ENCODE measurements around the gene ARMC3. TPM values are rescaled to one million over a fixed set of nuclear protein-coding genes. Genes with fewer than 3 reads are reported as not detected.
"Not testable (repeated sequence)": the region's sequence is repeated elsewhere in the genome, so short reads cannot be mapped to it uniquely, and the experiment has no call there.

ARMC3 gene
- total RNA-seq, 1 donor from 2014 or later, result not detected

DNA sequence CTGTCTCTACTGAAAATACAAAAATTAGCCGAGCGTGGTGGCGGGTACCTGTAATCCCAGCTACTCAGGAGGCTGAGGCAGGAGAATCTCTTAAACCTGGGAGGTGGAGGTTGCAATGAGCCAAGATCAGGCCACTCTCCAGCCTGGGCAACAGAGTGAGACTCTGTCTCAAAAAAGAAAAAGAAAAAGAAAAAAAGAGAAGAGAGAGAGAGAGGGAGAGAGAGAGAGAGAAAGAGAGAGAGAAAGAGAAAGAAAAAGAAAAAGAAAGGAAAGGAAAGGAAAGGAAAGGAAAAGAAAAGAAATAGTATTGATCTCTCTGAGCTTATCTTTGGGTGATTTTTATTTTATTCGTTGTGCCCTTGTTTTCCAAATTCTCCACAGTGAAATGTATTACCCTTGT lies 1.2 kb downstream of the ARMC3 start:
- DNase-seq (ENCODE audit: low spot score), result not testable (repeated sequence)

- no peak for DNase-seq (ENCODE audit: low spot score)
Measured at GRCh38 chr10:22931948-22932347, 4.1 kb downstream of the ARMC3 start.

DNA sequence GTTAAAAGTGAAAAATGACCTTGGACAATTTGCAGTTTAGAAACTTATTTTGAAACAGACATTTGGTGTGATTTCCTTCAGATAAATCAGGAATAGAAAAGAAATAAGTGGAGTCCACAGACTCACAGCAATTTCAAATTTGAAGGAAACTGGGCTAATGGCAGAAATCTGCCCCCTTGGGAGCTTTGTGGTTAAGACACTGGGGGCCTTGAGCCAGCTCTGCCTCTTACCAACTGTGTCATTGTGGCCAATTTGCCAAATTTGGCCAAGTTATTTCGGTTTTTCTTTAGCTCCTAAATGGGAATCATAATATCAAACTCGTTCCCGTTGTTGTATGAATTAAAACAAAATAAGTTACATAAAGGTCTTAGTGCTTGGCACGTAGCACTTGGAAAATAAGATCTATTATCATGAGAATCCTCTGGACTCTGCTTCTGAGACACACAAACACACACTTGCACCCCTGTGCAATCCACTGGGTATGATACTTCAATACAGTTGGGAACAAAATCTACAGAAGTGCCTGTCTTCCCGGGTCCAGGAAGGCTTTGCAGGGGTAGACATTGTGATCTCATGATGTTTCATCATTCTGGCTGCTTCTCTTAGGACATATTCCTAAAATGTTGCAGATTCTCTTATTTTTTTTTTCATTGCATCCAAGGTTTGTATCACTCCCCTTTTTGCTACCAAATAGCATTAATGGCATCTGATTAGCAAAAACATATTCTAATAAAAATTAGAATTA lies 4.9 kb downstream of the ARMC3 start:
- DNase-seq (ENCODE audit: low spot score), result no peak

- DNase-seq (ENCODE audit: low spot score), result no peak
Measured at GRCh38 chr10:22934726-22935125, 6.9 kb downstream of the ARMC3 start.

DNA sequence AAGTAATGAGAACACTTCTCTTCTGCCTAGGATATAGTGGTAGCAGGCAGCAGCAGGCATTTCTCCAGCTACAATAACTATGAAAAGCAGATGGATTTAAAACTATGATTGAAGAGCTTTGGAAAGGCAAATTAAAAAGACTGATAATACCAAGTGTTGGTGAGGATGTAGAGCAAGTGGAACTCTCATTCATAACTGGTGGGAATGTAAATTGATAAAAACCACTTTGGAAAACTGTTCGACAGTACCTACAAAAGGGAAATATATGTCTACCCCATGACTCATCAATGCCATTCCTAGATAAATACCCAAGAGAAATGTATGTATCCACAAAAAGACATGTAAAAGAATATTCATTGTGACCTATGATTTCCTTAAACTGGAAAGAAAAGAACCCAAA lies 14.6 kb downstream of the ARMC3 start:
- DNase-seq (ENCODE audit: low spot score), result no peak

DNA sequence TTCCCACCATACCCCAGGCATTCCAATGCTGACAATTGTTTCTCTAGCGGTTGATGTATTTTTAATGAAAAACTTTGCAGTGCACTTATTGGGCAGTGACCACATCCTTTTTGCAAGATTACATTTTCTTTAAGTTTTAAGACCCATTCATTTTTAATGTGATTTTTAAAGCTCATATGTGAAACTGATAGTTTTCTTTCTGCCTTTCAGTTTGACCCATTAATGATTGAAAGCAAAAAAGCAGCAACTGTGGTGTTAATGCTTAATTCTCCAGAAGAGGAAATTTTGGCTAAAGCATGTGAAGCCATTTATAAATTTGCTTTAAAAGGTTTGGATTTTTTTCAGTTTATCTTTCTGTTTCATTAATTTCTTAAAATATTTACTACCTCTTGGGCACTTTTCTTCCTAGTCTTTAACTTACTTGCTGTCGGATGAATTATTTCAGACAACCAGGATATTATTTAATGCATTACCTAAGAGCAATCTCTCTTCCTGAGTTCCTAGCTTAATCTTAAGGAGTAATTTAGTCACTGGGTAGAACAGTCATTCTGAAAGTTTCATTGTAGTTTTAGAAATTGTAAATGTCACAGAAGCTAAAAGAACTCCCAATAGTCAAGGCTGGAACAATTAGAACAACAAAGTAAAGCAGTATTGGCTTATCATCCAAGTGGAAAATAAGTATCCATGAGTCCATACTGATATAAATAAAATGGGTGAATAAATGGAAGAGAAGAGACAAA lies 18.3 kb downstream of the ARMC3 start:
- no peak for DNase-seq (ENCODE audit: low spot score)

- DNase-seq (ENCODE audit: low spot score), result no peak
Measured at GRCh38 chr10:22954970-22955369, 27.1 kb downstream of the ARMC3 start.

- no peak for DNase-seq (ENCODE audit: low spot score)
Measured at GRCh38 chr10:22958338-22958737, 30.5 kb downstream of the ARMC3 start.

DNA sequence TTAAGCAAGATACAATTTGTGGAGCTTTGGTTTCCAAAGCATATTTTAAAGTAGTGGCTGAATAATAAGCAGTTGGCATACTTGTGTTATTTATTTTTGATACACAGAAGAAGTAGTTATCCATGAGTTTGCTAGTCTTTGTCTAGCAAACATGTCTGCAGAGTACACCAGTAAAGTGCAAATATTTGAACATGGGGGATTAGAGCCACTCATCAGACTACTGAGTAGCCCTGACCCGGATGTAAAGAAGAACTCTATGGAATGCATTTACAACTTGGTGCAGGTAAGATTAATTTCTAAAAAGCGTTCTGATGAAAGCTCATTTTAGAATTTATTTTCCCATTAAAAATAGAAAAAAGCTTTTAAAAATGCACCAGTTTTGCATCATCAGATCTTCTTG lies 31.4 kb downstream of the ARMC3 start:
- DNase-seq (ENCODE audit: low spot score), result no peak

DNA sequence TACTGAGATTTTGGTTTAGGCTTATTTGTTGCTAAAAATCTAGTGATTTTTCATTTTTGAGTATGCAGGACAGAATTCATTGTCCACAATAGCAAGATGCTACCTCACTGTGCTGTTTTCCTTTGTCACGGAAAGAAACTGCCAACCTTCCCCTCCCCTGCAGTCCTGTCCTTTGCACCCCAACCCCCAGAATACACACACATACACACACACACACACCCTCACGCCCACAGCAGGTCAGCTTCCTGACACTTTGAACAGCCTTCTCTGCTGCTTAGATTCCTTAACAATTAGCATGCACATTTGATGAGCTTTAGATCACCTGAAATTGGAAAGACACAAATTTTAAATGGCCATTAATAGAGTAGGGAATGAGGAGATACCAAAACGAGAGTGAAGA lies 32.1 kb downstream of the ARMC3 start:
- DNase-seq (ENCODE audit: low spot score), result no peak

DNA sequence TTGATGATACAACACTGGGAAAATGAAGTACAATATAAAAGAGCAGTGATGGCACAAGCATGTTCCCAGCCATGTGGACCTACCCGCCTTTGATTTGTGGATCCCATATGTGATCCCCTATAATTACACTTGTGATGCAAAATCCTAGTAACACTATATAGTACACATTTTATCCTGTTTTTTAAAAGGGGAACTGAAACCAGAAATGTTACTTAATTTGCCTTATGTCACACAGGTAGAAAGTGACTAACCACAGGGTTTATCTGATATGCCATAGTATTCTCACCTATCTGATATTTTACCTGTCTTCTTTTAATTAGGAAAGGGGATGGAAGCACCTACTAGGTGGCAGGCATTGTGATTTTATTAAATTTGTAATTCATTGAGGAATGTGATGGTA lies 35.0 kb downstream of the ARMC3 start:
- DNase-seq (ENCODE audit: low spot score), result no peak

DNA sequence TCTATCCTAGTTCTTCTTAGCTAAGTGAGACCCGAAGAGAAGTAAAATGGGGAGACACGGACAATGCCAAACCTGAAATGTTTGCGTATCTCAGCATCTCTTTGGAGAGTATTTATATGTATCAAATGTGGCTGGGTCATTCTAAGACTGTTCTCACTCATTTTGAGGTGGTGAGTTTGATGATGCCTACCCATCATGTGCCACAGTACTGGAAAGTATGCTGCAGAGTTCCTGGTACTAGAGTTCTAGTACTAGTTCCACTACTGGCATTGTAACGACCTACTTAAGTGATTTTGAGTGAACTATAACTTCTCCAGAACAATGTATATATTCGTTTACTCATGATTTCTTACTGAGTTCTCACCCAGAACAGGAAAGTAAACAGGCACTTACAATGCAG lies 41.9 kb downstream of the ARMC3 start:
- DNase-seq (ENCODE audit: low spot score), result no peak

- no peak for DNase-seq (ENCODE audit: low spot score)
Measured at GRCh38 chr10:22976534-22976933, 48.7 kb downstream of the ARMC3 start.

DNA sequence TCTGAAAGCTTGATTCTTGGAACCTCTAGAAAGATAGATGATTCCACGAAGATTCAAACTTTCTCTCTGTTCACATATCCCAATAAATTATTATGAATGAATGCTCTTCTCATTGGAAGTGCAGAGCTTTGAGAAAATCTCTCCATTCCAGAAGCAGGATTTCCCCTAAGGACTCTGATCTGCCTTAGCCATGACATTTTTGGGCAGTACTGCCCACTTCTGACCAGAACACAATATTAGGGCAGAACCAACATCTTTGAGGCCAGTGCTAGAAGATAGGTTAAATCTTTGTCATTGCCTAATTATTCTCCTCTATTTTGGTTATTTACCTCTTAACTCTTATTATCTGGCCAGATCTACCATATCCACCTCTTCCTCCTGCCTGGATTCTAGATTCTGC lies 49.9 kb downstream of the ARMC3 start:
- DNase-seq (ENCODE audit: low spot score), result no peak

- DNase-seq (ENCODE audit: low spot score), result no peak
Measured at GRCh38 chr10:22978287-22978686, 50.4 kb downstream of the ARMC3 start.

GRCh38 chr10:22978918-22979317 lies 51.1 kb downstream of the ARMC3 start:
- DNase-seq (ENCODE audit: low spot score), result no peak

DNA sequence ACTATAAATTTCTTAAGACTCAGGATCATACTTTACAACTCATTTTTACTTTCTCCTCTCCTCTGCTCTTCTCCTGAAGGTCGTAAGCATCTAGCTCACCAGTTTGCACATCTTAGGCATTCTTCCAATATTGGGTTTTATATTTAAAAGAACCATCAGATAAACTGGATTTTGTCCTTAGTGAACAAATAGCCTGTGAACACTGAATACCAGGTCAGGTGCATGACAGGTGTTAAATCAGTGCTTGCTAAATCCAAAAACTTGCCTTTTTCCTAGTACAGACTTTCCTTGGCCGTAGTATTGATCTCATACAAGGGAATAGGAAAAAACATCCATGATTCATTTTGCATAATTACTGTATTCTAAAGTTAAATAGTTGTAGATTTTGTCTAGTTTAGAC lies 53.0 kb downstream of the ARMC3 start:
- DNase-seq (ENCODE audit: low spot score), result no peak

DNA sequence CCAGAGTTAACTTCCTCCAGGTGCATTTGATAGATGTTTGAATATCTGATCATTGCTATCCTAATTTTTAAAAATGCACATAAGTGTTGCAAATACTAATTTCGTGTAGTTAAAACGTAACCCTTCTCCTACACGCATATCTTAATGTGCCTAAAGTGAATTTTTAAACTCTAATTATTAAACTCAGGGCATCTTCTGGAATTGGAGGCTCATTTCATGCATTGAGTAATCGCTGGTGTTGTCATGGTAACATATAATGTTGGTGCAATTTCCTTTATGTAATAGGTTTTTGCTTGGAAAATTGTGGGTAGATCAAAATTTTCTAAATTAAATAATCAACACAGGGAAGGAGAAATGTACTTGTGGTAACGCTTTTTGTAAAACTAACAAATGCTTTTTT lies 56.2 kb downstream of the ARMC3 start:
- no peak for DNase-seq (ENCODE audit: low spot score)

DNA sequence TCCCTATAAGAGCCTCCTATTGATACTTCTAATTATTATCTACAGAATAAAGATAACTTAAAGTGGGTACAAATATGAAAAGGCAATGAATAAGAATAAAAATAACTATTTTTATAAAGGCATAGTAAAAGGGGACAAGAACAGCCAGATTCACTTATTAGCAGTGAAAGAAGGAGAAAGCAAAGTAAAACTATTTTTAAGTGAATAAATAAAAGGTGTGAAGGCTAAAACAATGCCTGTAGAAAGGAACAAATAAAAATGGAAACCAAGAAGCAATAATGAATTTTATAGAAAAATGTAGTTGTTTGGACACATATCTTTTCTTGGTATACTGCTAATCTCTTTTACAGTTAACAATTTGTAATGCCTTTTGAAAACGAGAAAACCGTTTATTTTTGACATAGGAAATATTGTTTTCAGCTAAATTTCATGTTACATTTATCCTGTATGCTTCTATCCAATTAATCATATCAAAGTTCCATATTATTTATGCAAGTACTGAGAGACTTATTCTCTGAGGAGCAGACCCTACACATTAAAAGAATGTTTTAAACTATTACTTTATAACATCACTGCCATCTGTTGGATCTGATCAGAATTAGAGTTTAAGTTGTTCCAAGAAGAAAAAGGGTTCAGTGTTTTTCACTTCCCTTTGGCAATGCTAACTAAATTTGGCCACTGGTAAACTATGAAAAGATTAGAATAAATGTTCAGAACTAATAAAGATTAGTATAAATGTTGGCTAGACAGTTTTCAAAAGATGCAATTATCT lies 59.1 kb downstream of the ARMC3 start:
- DNase-seq (ENCODE audit: low spot score), result no peak

- DNase-seq (ENCODE audit: low spot score), result no peak
Measured at GRCh38 chr10:22988581-22989360, 60.9 kb downstream of the ARMC3 start.

- DNase-seq (ENCODE audit: low spot score), result no peak
Measured at GRCh38 chr10:22990443-22990842, 62.6 kb downstream of the ARMC3 start.
